ENCODE results near the gene KASH5. TPM values are rescaled to one million over a fixed set of nuclear protein-coding genes. Genes with fewer than 3 reads are reported as not detected.

The KASH5 gene
- total RNA-seq, 1 donor from 2014 or later, result 2.2 TPM

GRCh38 chr19:49463960-49464740, 76.1 kb downstream of the KASH5 start:
- Histone ChIP-seq H3K4me3 (no peak overlapping the region), H3K36me3 (peaks cover 30% of the 10 kb centered on the region), H3K4me1 (no peaks in the 10 kb centered on the region), H3K9me3 (no peaks in the 10 kb centered on the region), H3K27me3 (no peaks in the 10 kb centered on the region), H3K27ac (no peak overlapping the region)
- DNase-seq, result no peak
- no peak for ATAC-seq
- intact Hi-C loops (cut with DNase I), result no loop called here
- no peak for TF ChIP-seq CTCF (IDR thresholded peaks at IDR 0.05)

- intact Hi-C loops (cut with DNase I), result no loop called here
- Histone ChIP-seq H3K4me3 (no peak overlapping the region), H3K27me3 (no peaks in the 10 kb centered on the region), H3K27ac (no peak overlapping the region), H3K36me3 (peaks cover 23% of the 10 kb centered on the region), H3K4me1 (no peaks in the 10 kb centered on the region), H3K9me3 (no peaks in the 10 kb centered on the region)
- no peak for ATAC-seq
- no peak for TF ChIP-seq CTCF (IDR thresholded peaks at IDR 0.05)
- no peak for DNase-seq
Observed at GRCh38 chr19:49465371-49465770, 77.3 kb downstream of the KASH5 start.

Other genes with a start within 250 kb of the KASH5 start
- gene HRC, start 232.9 kb upstream of the KASH5 start, total RNA-seq, result 2.2 TPM
- gene TRPM4, start 230.5 kb upstream of the KASH5 start, total RNA-seq, result 44.3 TPM
- gene SLC6A16, start 63.1 kb upstream of the KASH5 start, total RNA-seq, result 4.5 TPM
- gene CD37, start 52.8 kb upstream of the KASH5 start, total RNA-seq, result 101 TPM
- 36.4 TPM for gene TEAD2, start 25.8 kb upstream of the KASH5 start, total RNA-seq
- not detected for gene DKKL1, start 24.4 kb upstream of the KASH5 start, total RNA-seq
- not detected for gene PTH2, start 35.2 kb downstream of the KASH5 start, total RNA-seq
- not detected for gene GFY, start 37.1 kb downstream of the KASH5 start, total RNA-seq
- gene SLC17A7, start 53.3 kb downstream of the KASH5 start, total RNA-seq, result 0.69 TPM
- 64.2 TPM for gene PIH1D1, start 63.6 kb downstream of the KASH5 start, total RNA-seq
- gene ALDH16A1, start 65.0 kb downstream of the KASH5 start, total RNA-seq, result 32.3 TPM
- 12.1 TPM for gene FLT3LG, start 86.0 kb downstream of the KASH5 start, total RNA-seq
- 1,829 TPM for gene RPL13A, start 99.4 kb downstream of the KASH5 start, total RNA-seq
- gene RPS11, start 108.2 kb downstream of the KASH5 start, total RNA-seq, result 1,616 TPM
- 320 TPM for gene FCGRT, start 124.4 kb downstream of the KASH5 start, total RNA-seq
- gene RCN3, start 139.8 kb downstream of the KASH5 start, total RNA-seq, result 22.1 TPM
- gene NOSIP, start 192.3 kb downstream of the KASH5 start, total RNA-seq, result 48.7 TPM
- gene PRRG2, start 193.1 kb downstream of the KASH5 start, total RNA-seq, result 10.1 TPM
- 30.9 TPM for gene PRR12, start 202.9 kb downstream of the KASH5 start, total RNA-seq

All from upper lobe of right lung (tissue), 1 donor.